Neural progenitor cell (in vitro differentiated cells): ENCODE results near the gene FGF2. TPM values are rescaled to one million over a fixed set of nuclear protein-coding genes. Genes with fewer than 3 reads are reported as not detected.
A peak's percentile ranks its signal among the peaks of the same experiment; 100 is the strongest.

Experiments
- DNase-seq: peaks from one replicate; pipeline ENCODE4 v3.0.0-alpha.2; 2016; ENCODE audit warnings: low spot score
- H2AFZ ChIP-seq: fragments of 200-600 bp; sonication (generic); replicated peaks from 2 replicates; pipeline ENCODE4 v1.6.1; 2016; ENCODE audit warnings: antibody characterized with exemption
- H3F3A ChIP-seq: fragments of 200-600 bp; sonication (generic); 2 replicates; pipeline ENCODE4 v1.6.1; 2016; ENCODE audit warnings: antibody characterized with exemption, low read depth
- H3K27ac ChIP-seq: fragments of 200-600 bp; sonication (generic); 2 replicates; pipeline ENCODE4 v1.5.1; 2016; ENCODE audit warnings: mild to moderate bottlenecking
- H3K27me3 ChIP-seq: fragments of 200-600 bp; sonication (generic); 2 replicates; pipeline ENCODE4 v1.6.1; 2016; ENCODE audit warnings: mild to moderate bottlenecking, moderate library complexity
- H3K36me3 ChIP-seq: fragments of 200-600 bp; sonication (generic); 2 replicates; pipeline ENCODE4 v1.5.1; 2016
- H3K4me1 ChIP-seq: fragments of 200-600 bp; sonication (generic); 2 replicates; pipeline ENCODE4 v1.6.1; 2016; ENCODE audit warnings: mixed run types
- H3K4me2 ChIP-seq: fragments of 200-600 bp; sonication (generic); 2 replicates; pipeline ENCODE4 v1.6.1; 2016
- H3K4me3 ChIP-seq: fragments of 200-600 bp; sonication (generic); 2 replicates; pipeline ENCODE4 v1.5.1; 2016
- H3K79me2 ChIP-seq: fragments of 200-600 bp; sonication (generic); 2 replicates; pipeline ENCODE4 v1.6.1; 2016; ENCODE audit warnings: low read depth
- H3K9ac ChIP-seq: fragments of 200-600 bp; sonication (generic); 2 replicates; pipeline ENCODE4 v1.6.1; 2016
- H3K9me3 ChIP-seq: fragments of 200-600 bp; sonication (generic); 2 replicates; pipeline ENCODE4 v1.5.1; 2016; ENCODE audit warnings: low read depth
- H4K20me1 ChIP-seq: fragments of 200-600 bp; sonication (generic); 2 replicates; pipeline ENCODE4 v1.6.1; 2016; ENCODE audit warnings: low read depth
- H3K27ac Mint-ChIP-seq: 3 replicates; pipeline ENCODE4 v1.8.0; 2021; ENCODE audit warnings: mixed read lengths
- H3K27me3 Mint-ChIP-seq: 2 replicates; pipeline ENCODE4 v1.8.0; 2022; ENCODE audit warnings: low read depth, mild to moderate bottlenecking, inconsistent platforms, moderate library complexity, mixed read lengths; ENCODE audit not compliant: insufficient read depth
- H3K36me3 Mint-ChIP-seq: 3 replicates; pipeline ENCODE4 v1.8.0; 2021; ENCODE audit warnings: mixed read lengths
- H3K4me1 Mint-ChIP-seq: 3 replicates; pipeline ENCODE4 v1.8.0; 2021; ENCODE audit warnings: mixed read lengths
- H3K4me3 Mint-ChIP-seq: 3 replicates; pipeline ENCODE4 v1.8.0; 2021; ENCODE audit warnings: mild to moderate bottlenecking, moderate library complexity, mixed read lengths
- H3K9me3 Mint-ChIP-seq: 3 replicates; pipeline ENCODE4 v1.8.0; 2020; ENCODE audit warnings: mixed read lengths
- CTCF ChIP-seq: fragments of 200-600 bp; sonication (generic); IDR thresholded peaks from 2 replicates; pipeline ENCODE4 v1.5.1; 2017; ENCODE audit warnings: antibody characterized with exemption, mild to moderate bottlenecking
- EZH2 ChIP-seq: fragments of 200-600 bp; sonication (generic); IDR thresholded peaks from 2 replicates; pipeline ENCODE4 v1.6.1; 2017; ENCODE audit warnings: antibody characterized with exemption, mild to moderate bottlenecking, moderate library complexity
- EZH2phosphoT487 ChIP-seq: fragments of 200-600 bp; sonication (generic); IDR thresholded peaks from 2 replicates; pipeline ENCODE4 v1.6.1; 2017; ENCODE audit warnings: antibody characterized with exemption
- total RNA-seq: library from RNA; depleted of rRNA; stranded (reverse); fragments of >200 nt; gene quantifications from 2 replicates; pipeline ENCODE4 v1.2.3, GENCODE V29; 2015; ENCODE audit warnings: low replicate concordance

The FGF2 gene
- total RNA-seq, 1 donor from 2014 or later: 43.8 TPM

- H3K4me2 ChIP-seq: no peak overlapping the region
- peaks cover 5% of the 10 kb centered on the region for H3K36me3 Mint-ChIP-seq
- peaks cover 18% of the 10 kb centered on the region for H3K4me1 Mint-ChIP-seq
Observed at GRCh38 chr4:122832732-122833131, 6.1 kb downstream of the FGF2 start.

GRCh38 chr4:122833999-122834398, 7.4 kb downstream of the FGF2 start:
- peaks cover 87% of the 10 kb centered on the region for H4K20me1 ChIP-seq

More at GRCh38 chr4:122832732-122833131, 6.1 kb downstream of the FGF2 start:
- no peaks in the 10 kb centered on the region for H3K9me3 Mint-ChIP-seq
- H3K27me3 Mint-ChIP-seq: peaks cover 4% of the 10 kb centered on the region
- no peaks in the 10 kb centered on the region for H3K9me3 ChIP-seq
- no peak for DNase-seq
- H3K79me2 ChIP-seq: peaks cover 100% of the 10 kb centered on the region
- peaks cover 21% of the 10 kb centered on the region for H3F3A ChIP-seq
- no peak overlapping the region for H3K27ac Mint-ChIP-seq
- no peaks in the 10 kb centered on the region for H3K27me3 ChIP-seq
- no peak overlapping the region for H3K4me3 Mint-ChIP-seq
- H3K4me3 ChIP-seq: peak overlapping the region; percentile 2
- no peak overlapping the region for H3K9ac ChIP-seq
- peaks cover 44% of the 10 kb centered on the region for H3K4me1 ChIP-seq
- H3K27ac ChIP-seq: no peak overlapping the region
- H2AFZ ChIP-seq: no peak overlapping the region
- TF ChIP-seq EZH2 (no peak), CTCF (no peak), EZH2phosphoT487 (no peak)
- no peaks in the 10 kb centered on the region for H3K36me3 ChIP-seq
- H4K20me1 ChIP-seq: peaks cover 95% of the 10 kb centered on the region

GRCh38 chr4:122836941-122837340, 10.3 kb downstream of the FGF2 start:
- no peak overlapping the region for H3K27ac ChIP-seq
- peaks cover 12% of the 10 kb centered on the region for H3K36me3 ChIP-seq
- no peak overlapping the region for H3K4me3 ChIP-seq
- H3F3A ChIP-seq: peaks cover 14% of the 10 kb centered on the region
- no peaks in the 10 kb centered on the region for H3K27me3 Mint-ChIP-seq
- no peaks in the 10 kb centered on the region for H3K9me3 ChIP-seq
- no peak for TF ChIP-seq CTCF
- TF ChIP-seq EZH2phosphoT487: no peak
- no peak for TF ChIP-seq EZH2
- DNase-seq: no peak
- H3K27me3 ChIP-seq: no peaks in the 10 kb centered on the region
- H3K79me2 ChIP-seq: peaks cover 100% of the 10 kb centered on the region
- no peak overlapping the region for H3K4me3 Mint-ChIP-seq
- no peaks in the 10 kb centered on the region for H3K4me1 Mint-ChIP-seq
- no peak overlapping the region for H3K4me2 ChIP-seq
- H3K36me3 Mint-ChIP-seq: peaks cover 11% of the 10 kb centered on the region
- no peak overlapping the region for H3K9ac ChIP-seq
- H3K9me3 Mint-ChIP-seq: peaks cover 2% of the 10 kb centered on the region
- H2AFZ ChIP-seq: no peak overlapping the region
- H3K4me1 ChIP-seq: peaks cover 32% of the 10 kb centered on the region
- H3K27ac Mint-ChIP-seq: no peak overlapping the region
- H4K20me1 ChIP-seq: peaks cover 77% of the 10 kb centered on the region

More at GRCh38 chr4:122833999-122834398, 7.4 kb downstream of the FGF2 start:
- Mint-ChIP-seq H3K4me3 (no peak overlapping the region), H3K4me1 (peaks cover 6% of the 10 kb centered on the region), H3K27ac (no peak overlapping the region), H3K9me3 (no peaks in the 10 kb centered on the region), H3K27me3 (no peaks in the 10 kb centered on the region), H3K36me3 (peaks cover 5% of the 10 kb centered on the region)
- Histone ChIP-seq H3K4me2 (no peak overlapping the region), H3K27me3 (no peaks in the 10 kb centered on the region), H3K4me3 (no peak overlapping the region), H3K4me1 (peaks cover 41% of the 10 kb centered on the region), H3K79me2 (peaks cover 100% of the 10 kb centered on the region), H3K27ac (no peak overlapping the region), H3K9me3 (no peaks in the 10 kb centered on the region), H3K9ac (no peak overlapping the region), H2AFZ (no peak overlapping the region), H3F3A (peaks cover 16% of the 10 kb centered on the region), H3K36me3 (peaks cover 5% of the 10 kb centered on the region)
- no peak for TF ChIP-seq EZH2phosphoT487
- DNase-seq: no peak

GRCh38 chr4:122838034-122838433, 11.4 kb downstream of the FGF2 start:
- H3K36me3 ChIP-seq: peaks cover 12% of the 10 kb centered on the region
- H3K9ac ChIP-seq: no peak overlapping the region
- Mint-ChIP-seq H3K27ac (no peak overlapping the region), H3K4me3 (no peak overlapping the region), H3K27me3 (no peaks in the 10 kb centered on the region), H3K9me3 (peaks cover 2% of the 10 kb centered on the region), H3K36me3 (peaks cover 11% of the 10 kb centered on the region), H3K4me1 (peaks cover 1% of the 10 kb centered on the region)
- H3K9me3 ChIP-seq: no peaks in the 10 kb centered on the region
- no peak overlapping the region for H3K4me3 ChIP-seq
- no peak overlapping the region for H2AFZ ChIP-seq
- H3K27me3 ChIP-seq: no peaks in the 10 kb centered on the region
- H3K79me2 ChIP-seq: peaks cover 100% of the 10 kb centered on the region
- no peak overlapping the region for H3K27ac ChIP-seq
- H4K20me1 ChIP-seq: peaks cover 77% of the 10 kb centered on the region
- no peak overlapping the region for H3K4me2 ChIP-seq
- no peak for DNase-seq
- H3F3A ChIP-seq: peaks cover 17% of the 10 kb centered on the region
- peaks cover 35% of the 10 kb centered on the region for H3K4me1 ChIP-seq
- TF ChIP-seq CTCF: no peak
- TF ChIP-seq EZH2: no peak
- TF ChIP-seq EZH2phosphoT487: no peak
